CD4-positive, alpha-beta memory T cell (primary cell): Measurements from ENCODE around the gene AK8. TPM values are rescaled to one million over a fixed set of nuclear protein-coding genes. Genes with fewer than 3 reads are reported as not detected.

Source experiments
- CTCF ChIA-PET: fragments of 350-600 bp; sonication (Branson Sonifier 250); formaldehyde crosslinking; loops from one replicate; lab custom pipeline; 2021; ENCODE audit warnings: inconsistent platforms; ENCODE audit not compliant: partially characterized antibody; lab: Charles Lee
- POLR2A ChIA-PET: fragments of 350-600 bp; sonication (Branson Sonifier 250); formaldehyde crosslinking; loops from one replicate; lab custom pipeline; 2021; ENCODE audit not compliant: partially characterized antibody; lab: Charles Lee
- DNase-seq, 5 donors: peaks; one replicate each; pipeline versions ENCODE4 v3.0.0 to v3.0.0-alpha.2; 2020 to 2022; ENCODE audit warnings: mixed read lengths in 1 of 5
- H3K27ac ChIP-seq: one replicate; pipeline ENCODE4 v1.7.0; 2013; ENCODE audit warnings: low read depth, low read length
- H3K27me3 ChIP-seq: 2 replicates; pipeline ENCODE4 v1.7.0; 2013; ENCODE audit warnings: mild to moderate bottlenecking, low read length, moderate library complexity; ENCODE audit not compliant: insufficient read depth
- H3K36me3 ChIP-seq: 2 replicates; pipeline ENCODE4 v1.7.0; 2013; ENCODE audit warnings: mild to moderate bottlenecking, low read length, moderate library complexity; ENCODE audit not compliant: insufficient read depth
- H3K4me1 ChIP-seq: 2 replicates; pipeline ENCODE4 v1.7.0; 2013; ENCODE audit warnings: mild to moderate bottlenecking, low read length, moderate library complexity; ENCODE audit not compliant: insufficient read depth
- H3K4me3 ChIP-seq, 2 donors: one replicate each; pipeline ENCODE4 v1.7.0; 2013; ENCODE audit warnings: low read length in 2 of 2, mild to moderate bottlenecking in 1 of 2
- H3K9me3 ChIP-seq, 2 donors: one replicate each; pipeline ENCODE4 v1.7.0; 2013; ENCODE audit warnings: low read length in 2 of 2, control low read depth in 1 of 2; ENCODE audit not compliant: control insufficient read depth in 1 of 2
- H3K27ac Mint-ChIP-seq, 7 donors: one replicate each; pipeline ENCODE4 v1.8.0; 2020 to 2021; ENCODE audit warnings: mixed read lengths in 7 of 7, mild to moderate bottlenecking in 6 of 7, inconsistent platforms in 3 of 7, moderate library complexity in 3 of 7
- H3K27me3 Mint-ChIP-seq, 2 donors: one replicate each; pipeline ENCODE4 v1.8.0; 2020 to 2021; ENCODE audit warnings: mixed read lengths in 2 of 2
- H3K36me3 Mint-ChIP-seq, 2 donors: one replicate each; pipeline ENCODE4 v1.8.0; 2020 to 2021; ENCODE audit warnings: mixed read lengths in 2 of 2, inconsistent platforms in 1 of 2, mild to moderate bottlenecking in 1 of 2
- H3K4me1 Mint-ChIP-seq, 4 donors: one replicate each; pipeline ENCODE4 v1.8.0; 2020 to 2021; ENCODE audit warnings: mixed read lengths in 4 of 4, mild to moderate bottlenecking in 1 of 4
- H3K4me3 Mint-ChIP-seq, 8 donors: one replicate each; pipeline ENCODE4 v1.8.0; 2020 to 2021; ENCODE audit warnings: mixed read lengths in 8 of 8, mild to moderate bottlenecking in 7 of 8, moderate library complexity in 6 of 8, inconsistent platforms in 3 of 8
- H3K9me3 Mint-ChIP-seq, 8 donors: one replicate each; pipeline ENCODE4 v1.8.0; 2020 to 2021; ENCODE audit warnings: mixed read lengths in 8 of 8, mild to moderate bottlenecking in 5 of 8, inconsistent platforms in 3 of 8, moderate library complexity in 1 of 8
- intact Hi-C: fragments of 100-400 bp; cut with micrococcal nuclease; formaldehyde crosslinking; loops from one replicate; pipeline ENCODE4 v1.15.1; 2023
- polyA plus RNA-seq, 2 donors: library from polyadenylated mRNA; unstranded; fragments of 300-500 nt; fragmentation: Illumina TruSeq; gene quantifications; one replicate each; pipeline ENCODE4 v1.2.3, GENCODE V29; 2021
- total RNA-seq, 2 experiments: library from RNA; stranded (reverse); gene quantifications; one replicate each; pipeline ENCODE4 v1.2.3, GENCODE V29; 2021

The AK8 gene
- total and polyA plus RNA-seq, 4 experiments from 2014 or later = 0.28 TPM; not detected in 3

GRCh38 chr9:132789719-132790118 lies 88.4 kb downstream of the AK8 start:
- POLR2A ChIA-PET = no interaction called here
- H3K36me3 Mint-ChIP-seq = no peaks in the 10 kb centered on the region
- no peak for DNase-seq
- H3K4me1 Mint-ChIP-seq = no peaks in the 10 kb centered on the region
- Histone ChIP-seq H3K27ac (no peak overlapping the region), H3K36me3 (no peaks in the 10 kb centered on the region), H3K9me3 (no peaks in the 10 kb centered on the region), H3K4me3 (no peak overlapping the region), H3K4me1 (no peaks in the 10 kb centered on the region), H3K27me3 (peaks cover 5% of the 10 kb centered on the region)
- peaks cover 13 to 25% of the 10 kb centered on the region in 2 donors for H3K27me3 Mint-ChIP-seq
- no peak overlapping the region for H3K27ac Mint-ChIP-seq
- H3K4me3 Mint-ChIP-seq = no peak overlapping the region
- intact Hi-C loops = no loop called here
- peaks cover 0 to 14% (median 6%) of the 10 kb centered on the region in 8 donors for H3K9me3 Mint-ChIP-seq
- CTCF ChIA-PET = no interaction called here

- peaks cover 1% of the 10 kb centered on the region for H3K27me3 ChIP-seq
- H3K4me1 Mint-ChIP-seq = no peaks in the 10 kb centered on the region
- no peak overlapping the region for H3K27ac Mint-ChIP-seq
- H3K36me3 Mint-ChIP-seq = no peaks in the 10 kb centered on the region
- H3K4me1 ChIP-seq = no peaks in the 10 kb centered on the region
- H3K27ac ChIP-seq = no peak overlapping the region
- H3K9me3 ChIP-seq = no peaks in the 10 kb centered on the region
- intact Hi-C loops = no loop called here
- no peak overlapping the region for H3K4me3 Mint-ChIP-seq
- no peaks in the 10 kb centered on the region for H3K36me3 ChIP-seq
- ChIA-PET CTCF (interaction anchor here (0.7 to 1.1 kb wide), 2 partner anchors 12 to 16 kb away, joined by 3 read pairs; no protein-coding TSS in a partner anchor), POLR2A (no interaction called here)
- no peak for DNase-seq
- H3K4me3 ChIP-seq = no peak overlapping the region
- peaks cover 0 to 14% (median 6%) of the 10 kb centered on the region in 8 donors for H3K9me3 Mint-ChIP-seq
- peaks cover 12 to 23% of the 10 kb centered on the region in 2 donors for H3K27me3 Mint-ChIP-seq
These were observed 89.7 kb downstream of the AK8 start for GRCh38 chr9:132788378-132788777.

GRCh38 chr9:132787748-132788159 lies 90.3 kb downstream of the AK8 start:
- Mint-ChIP-seq H3K36me3 (no peaks in the 10 kb centered on the region), H3K27me3 (peaks cover 11 to 26% of the 10 kb centered on the region in 2 donors), H3K27ac (no peak overlapping the region), H3K9me3 (peaks cover 0 to 14% (median 6%) of the 10 kb centered on the region in 8 donors), H3K4me3 (no peak overlapping the region), H3K4me1 (no peaks in the 10 kb centered on the region)
- Histone ChIP-seq H3K27me3 (no peaks in the 10 kb centered on the region), H3K27ac (no peak overlapping the region), H3K4me3 (no peak overlapping the region), H3K9me3 (no peaks in the 10 kb centered on the region), H3K4me1 (no peaks in the 10 kb centered on the region), H3K36me3 (no peaks in the 10 kb centered on the region)
- CTCF ChIA-PET = interaction anchor here (0.7 to 1.1 kb wide), 2 partner anchors 12 to 15 kb away, joined by 3 read pairs; no protein-coding TSS in a partner anchor
- intact Hi-C loops = no loop called here
- DNase-seq = no peak
- POLR2A ChIA-PET = no interaction called here

- no peak overlapping the region for H3K4me3 Mint-ChIP-seq
- intact Hi-C loops = no loop called here
These were observed 93.7 kb downstream of the AK8 start for GRCh38 chr9:132784286-132784830.

GRCh38 chr9:132783006-132783405 lies 95.1 kb downstream of the AK8 start:
- Histone ChIP-seq H3K9me3 (no peaks in the 10 kb centered on the region), H3K4me3 (no peak overlapping the region), H3K36me3 (no peaks in the 10 kb centered on the region), H3K4me1 (no peaks in the 10 kb centered on the region), H3K27ac (no peak overlapping the region), H3K27me3 (peaks cover 10% of the 10 kb centered on the region)
- no peak overlapping the region for H3K27ac Mint-ChIP-seq
- POLR2A ChIA-PET = no interaction called here
- H3K4me1 Mint-ChIP-seq = peaks cover 0 to 2% (median 0%) of the 10 kb centered on the region in 4 donors
- H3K4me3 Mint-ChIP-seq = no peak overlapping the region
- peaks cover 0 to 7% (median 5%) of the 10 kb centered on the region in 8 donors for H3K9me3 Mint-ChIP-seq
- H3K36me3 Mint-ChIP-seq = no peaks in the 10 kb centered on the region
- CTCF ChIA-PET = no interaction called here
- peaks cover 34 to 48% of the 10 kb centered on the region in 2 donors for H3K27me3 Mint-ChIP-seq
- DNase-seq = no peak
- intact Hi-C loops = no loop called here

More at GRCh38 chr9:132784286-132784830, 93.7 kb downstream of the AK8 start:
- Mint-ChIP-seq H3K36me3 (no peaks in the 10 kb centered on the region), H3K4me1 (peaks cover 0 to 2% (median 0%) of the 10 kb centered on the region in 4 donors), H3K9me3 (peaks cover 0 to 14% (median 6%) of the 10 kb centered on the region in 8 donors), H3K27me3 (peaks cover 32 to 46% of the 10 kb centered on the region in 2 donors), H3K27ac (no peak overlapping the region)
- ChIA-PET POLR2A (no interaction called here), CTCF (no interaction called here)
- H3K4me3 ChIP-seq = no peak overlapping the region
- no peak overlapping the region for H3K27ac ChIP-seq
- no peaks in the 10 kb centered on the region for H3K36me3 ChIP-seq
- no peaks in the 10 kb centered on the region for H3K4me1 ChIP-seq
- H3K27me3 ChIP-seq = peaks cover 10% of the 10 kb centered on the region
- DNase-seq = no peak
- no peaks in the 10 kb centered on the region for H3K9me3 ChIP-seq

- H3K27me3 ChIP-seq = peaks cover 10% of the 10 kb centered on the region
- Mint-ChIP-seq H3K9me3 (no peaks in the 10 kb centered on the region), H3K4me1 (peaks cover 0 to 2% (median 0%) of the 10 kb centered on the region in 4 donors), H3K27me3 (peaks cover 36 to 43% of the 10 kb centered on the region in 2 donors), H3K4me3 (no peak overlapping the region), H3K36me3 (no peaks in the 10 kb centered on the region), H3K27ac (no peak overlapping the region)
- no peak for DNase-seq
- no peaks in the 10 kb centered on the region for H3K36me3 ChIP-seq
- intact Hi-C loops = no loop called here
- no peak overlapping the region for H3K27ac ChIP-seq
- no peaks in the 10 kb centered on the region for H3K4me1 ChIP-seq
- POLR2A ChIA-PET = no interaction called here
- H3K9me3 ChIP-seq = no peaks in the 10 kb centered on the region
- H3K4me3 ChIP-seq = no peak overlapping the region
- CTCF ChIA-PET = no interaction called here
These were observed 96.0 kb downstream of the AK8 start for GRCh38 chr9:132782037-132782436.

GRCh38 chr9:132780230-132781007 lies 97.7 kb downstream of the AK8 start:
- Mint-ChIP-seq H3K4me1 (peaks cover 0 to 2% (median 0%) of the 10 kb centered on the region in 4 donors), H3K4me3 (no peak overlapping the region), H3K27me3 (peaks cover 34 to 36% of the 10 kb centered on the region in 2 donors), H3K36me3 (no peaks in the 10 kb centered on the region), H3K27ac (no peak overlapping the region), H3K9me3 (no peaks in the 10 kb centered on the region)
- Histone ChIP-seq H3K4me1 (no peaks in the 10 kb centered on the region), H3K27me3 (peaks cover 10% of the 10 kb centered on the region), H3K9me3 (no peaks in the 10 kb centered on the region), H3K27ac (no peak overlapping the region), H3K4me3 (no peak overlapping the region), H3K36me3 (no peaks in the 10 kb centered on the region)
- POLR2A ChIA-PET = no interaction called here
- DNase-seq = no peak
- intact Hi-C loops = no loop called here
- CTCF ChIA-PET = interaction anchor here (1.3 kb wide), 1 partner anchor 11 kb away, joined by 4 read pairs; no protein-coding TSS in a partner anchor
